T-helper 22 cell (primary cell): ENCODE measurements around the gene REL.

Source experiments
- DNase-seq: peaks from one replicate; pipeline ENCODE4 v3.0.0-alpha.2; 2020; ENCODE audit warnings: low read depth

REL gene

GRCh38 chr2:60966507-60967405, 85.4 kb downstream of the REL start:
- no peak for DNase-seq

GRCh38 chr2:60972889-60973656, 91.7 kb downstream of the REL start:
- DNase-seq, result no peak

DNA sequence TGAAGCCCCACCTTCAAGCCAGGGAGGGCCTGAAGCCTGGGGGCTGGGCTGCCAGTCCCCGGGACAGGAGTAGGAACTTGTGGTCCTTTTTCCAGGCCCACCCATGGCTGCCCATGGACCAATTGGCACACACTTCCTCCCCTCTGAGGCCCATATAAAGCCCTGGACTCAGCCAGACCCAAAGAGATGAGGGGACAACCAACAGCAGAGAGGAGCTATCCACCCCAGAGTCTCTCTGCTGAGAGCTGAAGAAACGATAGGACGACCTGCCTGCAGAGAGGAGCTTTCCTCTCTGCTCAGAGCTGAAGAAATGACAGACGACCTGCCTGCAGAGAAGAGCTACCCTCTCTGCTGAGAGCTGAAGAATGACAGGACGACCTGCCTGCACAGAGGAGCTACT, 92.3 kb downstream of the REL start:
- DNase-seq, result no peak

DNA sequence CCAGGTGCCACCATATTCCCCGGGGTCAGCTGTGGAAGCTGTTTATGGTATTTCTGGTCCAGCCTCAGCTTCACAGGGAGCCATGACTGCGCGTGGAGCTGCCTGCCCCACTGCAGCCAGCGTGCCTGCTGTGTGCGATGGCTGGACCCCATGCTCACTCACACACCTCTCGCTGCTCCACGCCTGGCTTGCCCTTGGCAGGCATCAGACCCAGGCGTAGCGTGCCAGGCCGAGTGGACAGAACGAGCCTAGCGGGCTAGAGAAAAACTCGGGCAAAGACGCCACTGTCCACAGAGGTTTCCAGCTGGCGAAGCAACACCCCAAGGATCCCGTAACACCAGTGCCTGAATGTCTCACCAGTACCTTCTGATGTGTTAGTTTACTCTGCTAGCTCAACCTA, 93.3 kb downstream of the REL start:
- DNase-seq, result no peak
